ENCODE results near the gene DNAJC7.

DNAJC7 gene

DNA sequence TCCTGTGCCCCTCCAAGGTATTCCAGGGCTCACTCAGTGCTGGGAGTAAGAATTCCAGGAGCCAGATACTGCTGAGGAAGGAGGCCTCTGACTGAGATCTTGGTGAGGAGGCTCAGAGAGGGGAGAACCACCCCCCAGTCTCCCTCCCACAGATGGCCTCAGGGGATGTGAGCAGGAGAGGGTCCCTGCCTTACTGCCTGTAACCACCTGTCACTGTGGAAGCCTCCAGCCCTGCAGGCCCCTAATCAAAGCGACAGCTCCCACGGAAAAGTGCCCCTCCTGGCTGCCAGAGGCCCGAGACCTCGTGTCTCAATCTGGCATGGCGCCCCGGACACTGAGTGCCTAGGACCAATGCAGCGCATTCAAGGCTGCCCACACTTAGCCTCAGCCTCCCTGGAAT, 40.8 kb upstream of the DNAJC7 start:
- ChIA-PET POLR2A (no interaction called here), CTCF (interaction anchor here (0.9 to 1.4 kb wide), 3 partner anchors 8 to 17 kb away, joined by 3 to 6 read pairs (median 3); no protein-coding TSS in a partner anchor)
- Histone ChIP-seq H3K27me3 (replicated peaks in 2 of 5; ENCODE audit: control insufficient read depth in 4 of 5, insufficient read depth in 5 of 5, low read length in 4 of 5) (no peaks in the 10 kb centered on the region), H3K9me3 (ENCODE audit: control extremely low read depth in 1 of 5, control insufficient read depth in 4 of 5, insufficient read depth in 2 of 5, low read depth in 1 of 5, low read length in 4 of 5) (no peaks in the 10 kb centered on the region), H3K4me3 (ENCODE audit: control insufficient read depth in 1 of 7, extremely low read depth in 1 of 7, insufficient read depth in 4 of 7, low read depth in 2 of 7, low read length in 6 of 7) (no peak overlapping the region), H3K27ac (ENCODE audit: insufficient read depth in 1 of 2, low read depth in 1 of 2, low read length in 2 of 2, poor library complexity in 1 of 2, severe bottlenecking in 2 of 2) (no peak overlapping the region), H3K4me1 (ENCODE audit: control extremely low read depth in 1 of 4, control insufficient read depth in 4 of 4, insufficient read depth in 4 of 4, low read length in 3 of 4) (peaks cover 0 to 26% (median 12%) of the 10 kb centered on the region in 4 experiments), H3K36me3 (ENCODE audit: control insufficient read depth in 4 of 4, insufficient read depth in 4 of 4, low read length in 3 of 4) (no peaks in the 10 kb centered on the region)
- 93% methylated on average over 4 of the region's 7 CpGs for WGBS (ENCODE audit: insufficient coverage)
- no peak for DNase-seq

DNA sequence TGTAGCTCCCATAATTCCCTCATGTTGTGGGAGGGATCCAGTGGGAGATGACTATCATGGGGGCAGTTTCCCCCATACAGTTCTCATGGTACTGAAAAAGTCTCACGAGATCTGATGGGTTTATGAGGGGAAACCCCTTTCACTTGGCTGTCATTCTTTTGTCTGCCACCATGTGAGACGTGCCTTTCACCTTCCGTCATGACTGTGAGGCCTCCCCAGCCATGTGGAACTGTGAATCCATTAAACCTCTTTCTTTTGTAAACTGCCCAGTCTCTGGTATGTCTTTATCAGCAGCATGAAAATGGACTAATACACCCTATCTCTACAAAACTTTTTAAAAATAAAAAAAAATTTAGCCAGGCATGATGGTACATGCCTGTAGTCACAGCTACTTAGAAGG, 39.4 kb upstream of the DNAJC7 start:
- no peaks in the 10 kb centered on the region for H3K27me3 ChIP-seq (replicated peaks in 2 of 5; ENCODE audit: control insufficient read depth in 4 of 5, insufficient read depth in 5 of 5, low read length in 4 of 5)
- 92% methylated on average over 2 of the region's 3 CpGs for WGBS (ENCODE audit: insufficient coverage)
- CTCF ChIA-PET = interaction anchor here (1.0 to 4.1 kb wide), 7 partner anchors 9 to 62 kb away, joined by 3 to 19 read pairs (median 5); no protein-coding TSS in a partner anchor

GRCh38 chr17:42055496-42055895, 38.3 kb upstream of the DNAJC7 start:
- H3K27me3 ChIP-seq (replicated peaks in 2 of 5; ENCODE audit: control insufficient read depth in 4 of 5, insufficient read depth in 5 of 5, low read length in 4 of 5) = no peaks in the 10 kb centered on the region
- H3K27ac ChIP-seq (ENCODE audit: insufficient read depth in 1 of 2, low read depth in 1 of 2, low read length in 2 of 2, poor library complexity in 1 of 2, severe bottlenecking in 2 of 2) = no peak overlapping the region
- peaks cover 0 to 12% (median 9%) of the 10 kb centered on the region in 4 experiments for H3K4me1 ChIP-seq (ENCODE audit: control extremely low read depth in 1 of 4, control insufficient read depth in 4 of 4, insufficient read depth in 4 of 4, low read length in 3 of 4)
- WGBS (ENCODE audit: insufficient coverage) = 94% methylated on average over 6 of the region's 6 CpGs
- ChIA-PET POLR2A (interaction anchor here (0.6 to 1.4 kb wide), 3 partner anchors 9 to 768 kb away, joined by 3 to 4 read pairs (median 3); partner anchors contain the start of gene BECN1), CTCF (interaction anchor here (0.8 to 4.1 kb wide), 9 partner anchors 10 to 64 kb away, joined by 3 to 19 read pairs (median 5); partner anchors contain the start of gene DNAJC7)
- H3K9me3 ChIP-seq (ENCODE audit: control extremely low read depth in 1 of 5, control insufficient read depth in 4 of 5, insufficient read depth in 2 of 5, low read depth in 1 of 5, low read length in 4 of 5) = no peaks in the 10 kb centered on the region
- no peaks in the 10 kb centered on the region for H3K36me3 ChIP-seq (ENCODE audit: control insufficient read depth in 4 of 4, insufficient read depth in 4 of 4, low read length in 3 of 4)
- no peak overlapping the region for H3K4me3 ChIP-seq (ENCODE audit: control insufficient read depth in 1 of 7, extremely low read depth in 1 of 7, insufficient read depth in 4 of 7, low read depth in 2 of 7, low read length in 6 of 7)
- no peak for DNase-seq

More for the DNA sequence above, 39.4 kb upstream of the DNAJC7 start:
- Histone ChIP-seq H3K27ac (ENCODE audit: insufficient read depth in 1 of 2, low read depth in 1 of 2, low read length in 2 of 2, poor library complexity in 1 of 2, severe bottlenecking in 2 of 2) (no peak overlapping the region), H3K4me1 (ENCODE audit: control extremely low read depth in 1 of 4, control insufficient read depth in 4 of 4, insufficient read depth in 4 of 4, low read length in 3 of 4) (peaks cover 0 to 13% (median 6%) of the 10 kb centered on the region in 4 experiments), H3K4me3 (ENCODE audit: control insufficient read depth in 1 of 7, extremely low read depth in 1 of 7, insufficient read depth in 4 of 7, low read depth in 2 of 7, low read length in 6 of 7) (no peak overlapping the region), H3K36me3 (ENCODE audit: control insufficient read depth in 4 of 4, insufficient read depth in 4 of 4, low read length in 3 of 4) (no peaks in the 10 kb centered on the region), H3K9me3 (ENCODE audit: control extremely low read depth in 1 of 5, control insufficient read depth in 4 of 5, insufficient read depth in 2 of 5, low read depth in 1 of 5, low read length in 4 of 5) (no peaks in the 10 kb centered on the region)
- POLR2A ChIA-PET = no interaction called here
- DNase-seq = no peak

GRCh38 chr17:42055027-42055426, 37.8 kb upstream of the DNAJC7 start:
- Histone ChIP-seq H3K4me1 (ENCODE audit: control extremely low read depth in 1 of 4, control insufficient read depth in 4 of 4, insufficient read depth in 4 of 4, low read length in 3 of 4) (peaks cover 0 to 12% (median 6%) of the 10 kb centered on the region in 4 experiments), H3K4me3 (ENCODE audit: control insufficient read depth in 1 of 7, extremely low read depth in 1 of 7, insufficient read depth in 4 of 7, low read depth in 2 of 7, low read length in 6 of 7) (no peak overlapping the region), H3K27me3 (replicated peaks in 2 of 5; ENCODE audit: control insufficient read depth in 4 of 5, insufficient read depth in 5 of 5, low read length in 4 of 5) (no peaks in the 10 kb centered on the region), H3K27ac (ENCODE audit: insufficient read depth in 1 of 2, low read depth in 1 of 2, low read length in 2 of 2, poor library complexity in 1 of 2, severe bottlenecking in 2 of 2) (no peak overlapping the region), H3K9me3 (ENCODE audit: control extremely low read depth in 1 of 5, control insufficient read depth in 4 of 5, insufficient read depth in 2 of 5, low read depth in 1 of 5, low read length in 4 of 5) (no peaks in the 10 kb centered on the region), H3K36me3 (ENCODE audit: control insufficient read depth in 4 of 4, insufficient read depth in 4 of 4, low read length in 3 of 4) (no peaks in the 10 kb centered on the region)
- CTCF ChIA-PET = interaction anchor here (0.7 to 4.1 kb wide), 8 partner anchors 10 to 66 kb away, joined by 3 to 19 read pairs (median 5); partner anchors contain the start of genes DNAJC7 and KAT2A
- POLR2A ChIA-PET = interaction anchor here (1.4 kb wide), 1 partner anchor 10 kb away, joined by 3 read pairs; no protein-coding TSS in a partner anchor
- WGBS (ENCODE audit: insufficient coverage) = no CpG with 5 or more reads among the region's 3 CpGs
- no peak for DNase-seq

DNA sequence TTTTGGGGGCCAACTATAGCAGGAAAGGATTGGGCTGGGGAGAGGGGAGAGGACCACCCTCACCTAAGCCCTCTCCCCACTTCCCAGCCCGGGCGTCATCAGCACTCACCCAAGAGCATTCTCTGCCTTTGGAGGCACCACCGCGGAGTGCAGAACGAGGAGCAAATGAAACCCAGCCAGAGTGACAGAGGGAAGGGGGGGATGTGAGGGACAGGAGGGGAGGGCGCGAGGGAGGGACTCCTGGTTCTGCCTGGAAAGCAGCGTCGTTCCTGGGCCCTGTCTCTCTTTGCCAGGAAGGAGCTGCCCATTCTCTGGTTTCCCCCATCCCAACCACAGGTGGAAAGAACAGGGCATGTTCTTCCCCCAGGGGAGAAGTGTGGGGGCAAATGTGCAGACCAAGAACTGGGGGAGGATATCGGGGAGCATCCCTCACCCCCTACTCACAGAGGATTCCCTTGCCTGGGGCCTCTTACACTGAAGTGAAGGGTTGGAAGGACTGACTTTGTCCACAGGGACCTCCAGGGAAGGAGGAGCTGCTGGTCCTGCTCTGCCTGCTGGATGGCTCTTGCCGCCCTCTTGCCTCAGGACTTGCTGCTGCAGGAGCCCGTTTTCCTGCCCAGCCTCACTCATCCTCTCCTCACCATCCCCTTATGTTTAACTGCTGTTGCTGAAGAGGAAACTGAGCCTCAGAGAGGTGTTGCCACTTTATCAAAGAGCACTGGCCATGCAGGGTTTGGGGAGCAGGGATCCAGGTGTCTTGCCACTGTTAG, 36.7 kb upstream of the DNAJC7 start:
- Histone ChIP-seq H3K9me3 (ENCODE audit: control extremely low read depth in 1 of 5, control insufficient read depth in 4 of 5, insufficient read depth in 2 of 5, low read depth in 1 of 5, low read length in 4 of 5) (no peaks in the 10 kb centered on the region), H3K27ac (ENCODE audit: insufficient read depth in 1 of 2, low read depth in 1 of 2, low read length in 2 of 2, poor library complexity in 1 of 2, severe bottlenecking in 2 of 2) (no peak overlapping the region), H3K36me3 (ENCODE audit: control insufficient read depth in 4 of 4, insufficient read depth in 4 of 4, low read length in 3 of 4) (no peaks in the 10 kb centered on the region), H3K4me3 (ENCODE audit: control insufficient read depth in 1 of 7, extremely low read depth in 1 of 7, insufficient read depth in 4 of 7, low read depth in 2 of 7, low read length in 6 of 7) (no peak overlapping the region), H3K27me3 (replicated peaks in 2 of 5; ENCODE audit: control insufficient read depth in 4 of 5, insufficient read depth in 5 of 5, low read length in 4 of 5) (peaks cover 0 to 3% (median 0%) of the 10 kb centered on the region in 5 experiments), H3K4me1 (ENCODE audit: control extremely low read depth in 1 of 4, control insufficient read depth in 4 of 4, insufficient read depth in 4 of 4, low read length in 3 of 4) (peaks cover 0 to 19% (median 7%) of the 10 kb centered on the region in 4 experiments)
- WGBS (ENCODE audit: insufficient coverage) = 64% methylated on average over 6 of the region's 12 CpGs
- no peak for DNase-seq
- ChIA-PET CTCF (interaction anchor here (0.6 to 4.1 kb wide), 6 partner anchors 8 to 84 kb away, joined by 3 to 19 read pairs (median 3); partner anchors contain the start of genes DNAJC7 and KAT2A), POLR2A (interaction anchor here (0.6 to 1.4 kb wide), 2 partner anchors 11 to 36 kb away, joined by 3 read pairs; no protein-coding TSS in a partner anchor)

DNA sequence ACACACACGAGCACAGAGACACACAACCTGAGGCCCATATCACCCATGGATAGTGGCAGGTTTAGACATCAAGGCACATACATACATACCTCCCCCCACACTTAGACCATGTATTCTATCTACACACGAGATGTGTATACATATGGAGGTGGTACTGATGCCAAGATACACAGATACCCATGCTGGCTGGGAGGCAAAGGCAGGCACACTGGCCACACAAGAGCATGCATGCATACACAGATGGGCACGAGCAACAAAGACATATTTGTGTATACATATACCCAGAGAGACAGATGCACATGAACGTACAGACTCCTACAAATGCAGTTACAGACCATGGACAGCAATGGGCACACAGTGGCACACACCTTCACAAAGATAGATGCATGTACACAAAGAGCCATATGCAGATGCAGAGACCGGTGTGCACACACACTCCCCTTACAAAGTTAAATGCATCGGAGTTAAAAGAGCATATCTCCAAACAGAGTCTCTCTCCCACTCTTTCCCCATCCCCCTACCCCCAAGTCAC, 35.2 kb upstream of the DNAJC7 start:
- H3K9me3 ChIP-seq (ENCODE audit: control extremely low read depth in 1 of 5, control insufficient read depth in 4 of 5, insufficient read depth in 2 of 5, low read depth in 1 of 5, low read length in 4 of 5) = no peaks in the 10 kb centered on the region
- peaks cover 0 to 3% (median 0%) of the 10 kb centered on the region in 5 experiments for H3K27me3 ChIP-seq (replicated peaks in 2 of 5; ENCODE audit: control insufficient read depth in 4 of 5, insufficient read depth in 5 of 5, low read length in 4 of 5)
- CTCF ChIA-PET = interaction anchor here (1.6 to 1.9 kb wide), 3 partner anchors 14 to 65 kb away, joined by 5 to 17 read pairs (median 8); no protein-coding TSS in a partner anchor
- H3K36me3 ChIP-seq (ENCODE audit: control insufficient read depth in 4 of 4, insufficient read depth in 4 of 4, low read length in 3 of 4) = no peaks in the 10 kb centered on the region
- no peak overlapping the region for H3K4me3 ChIP-seq (ENCODE audit: control insufficient read depth in 1 of 7, extremely low read depth in 1 of 7, insufficient read depth in 4 of 7, low read depth in 2 of 7, low read length in 6 of 7)
- no peak overlapping the region for H3K27ac ChIP-seq (ENCODE audit: insufficient read depth in 1 of 2, low read depth in 1 of 2, low read length in 2 of 2, poor library complexity in 1 of 2, severe bottlenecking in 2 of 2)
- 96% methylated on average over 3 of the region's 6 CpGs for WGBS (ENCODE audit: insufficient coverage)
- H3K4me1 ChIP-seq (ENCODE audit: control extremely low read depth in 1 of 4, control insufficient read depth in 4 of 4, insufficient read depth in 4 of 4, low read length in 3 of 4) = peaks cover 0 to 19% (median 7%) of the 10 kb centered on the region in 4 experiments
- no peak for DNase-seq
- POLR2A ChIA-PET = no interaction called here

Measured in common myeloid progenitor, CD34-positive (primary cell).